Stimulated activated CD8-positive, alpha-beta memory T cell treated with anti-CD3 and anti-CD28 coated beads, Interleukin-7, amount 100 ng/mL, for 24 hours (primary cell): Measurements from ENCODE around the gene ADCY5.
A peak's percentile ranks its signal among the peaks of the same experiment; 100 is the strongest.

ENCODE experiments used
- DNase-seq: peaks from one replicate; pipeline ENCODE4 v3.0.0-alpha.2; 2020; ENCODE audit warnings: low read depth

ADCY5 gene

DNA sequence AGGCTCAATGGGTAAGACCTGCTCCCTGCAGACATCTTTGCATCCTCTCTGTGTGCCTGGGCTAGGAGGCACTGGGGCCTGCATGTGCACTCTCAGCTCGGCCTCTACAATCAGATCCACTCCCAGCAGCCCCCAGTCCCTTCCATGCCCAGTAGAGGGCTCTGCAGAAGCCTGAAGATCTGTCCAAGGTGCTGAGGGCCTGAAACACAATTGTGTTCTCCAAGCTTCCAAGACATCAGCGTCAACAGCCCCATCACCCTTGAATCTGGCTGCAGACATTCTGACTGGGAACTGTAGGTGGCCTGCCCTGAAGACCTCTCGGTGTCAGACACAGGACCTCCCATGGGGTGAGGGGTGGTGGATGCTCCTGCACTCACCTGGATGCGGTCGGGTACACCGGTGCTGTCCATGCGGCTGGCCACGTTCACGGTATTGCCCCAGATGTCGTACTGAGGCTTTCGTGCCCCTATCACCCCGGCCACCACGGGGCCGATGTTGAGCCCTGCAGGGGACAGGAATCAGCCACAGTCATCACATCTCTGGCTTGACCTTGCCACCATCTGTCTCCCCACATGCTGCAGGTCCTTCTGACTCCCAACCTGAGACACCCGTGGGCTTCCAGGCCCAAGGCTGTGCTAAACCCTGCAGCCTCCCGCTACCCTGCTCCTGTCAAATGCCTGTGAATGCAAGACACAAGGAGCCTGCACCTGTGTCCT is 162.4 kb downstream of the ADCY5 start:
- DNase-seq, result peak; percentile 3

DNA sequence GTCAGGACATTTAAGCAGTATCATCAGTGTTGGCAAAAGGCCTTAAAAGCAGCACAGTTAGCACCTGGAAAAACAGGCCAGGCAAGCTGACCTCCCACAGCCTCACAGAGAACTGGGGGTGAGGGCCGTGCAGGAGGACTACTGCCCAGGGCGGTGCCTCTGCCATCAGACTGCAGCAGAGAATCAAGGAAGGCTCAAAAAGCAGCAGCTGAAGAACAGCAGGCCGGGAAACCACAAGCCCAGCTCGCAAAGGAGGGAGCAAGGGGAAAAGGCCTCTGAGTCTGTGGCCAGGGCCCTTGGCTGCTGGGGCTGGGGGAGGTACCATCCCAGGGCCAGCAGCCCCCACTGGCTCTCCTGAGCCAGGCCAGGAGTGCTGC is 163.0 kb downstream of the ADCY5 start:
- DNase-seq, result no peak

DNA sequence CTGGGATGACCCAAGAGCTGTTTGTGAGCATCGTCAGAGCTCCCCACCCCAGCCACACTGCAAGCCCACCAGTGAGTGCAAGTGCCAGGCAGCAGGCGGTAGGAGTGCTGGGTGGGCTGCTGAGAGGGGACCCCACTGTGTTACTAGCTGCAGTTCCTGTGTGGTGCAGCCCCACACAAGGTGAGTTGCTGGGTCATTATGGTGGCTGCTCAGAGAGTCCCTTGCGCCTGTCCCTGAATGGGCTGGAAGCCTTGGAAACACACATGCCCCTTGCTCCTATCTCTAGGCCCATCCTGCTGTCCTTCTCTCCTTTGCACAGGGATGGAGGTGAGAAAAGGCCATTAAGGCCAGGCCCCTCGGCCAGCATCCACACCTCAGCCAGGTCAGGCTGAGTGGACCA is 163.4 kb downstream of the ADCY5 start:
- DNase-seq, result no peak

DNA sequence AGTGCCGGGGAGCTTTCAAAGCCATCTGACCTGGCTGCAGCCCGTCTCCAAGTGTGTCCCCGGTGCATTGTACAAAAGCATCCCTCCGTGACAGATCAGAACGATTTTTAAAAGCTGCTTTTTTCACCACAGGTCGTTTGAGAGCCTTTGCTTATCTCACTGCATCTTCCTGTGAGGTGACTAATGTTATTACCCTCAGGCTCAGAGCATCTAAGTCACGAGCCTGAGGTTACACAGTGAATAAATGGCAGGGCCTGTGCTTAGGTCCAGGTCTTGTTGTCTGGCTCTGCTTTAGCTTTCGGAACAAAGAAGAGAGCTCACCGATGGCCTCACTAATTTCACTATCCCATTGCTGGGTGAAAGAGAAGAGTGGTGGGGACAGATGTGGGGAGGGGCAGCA is 163.8 kb downstream of the ADCY5 start:
- DNase-seq, result no peak

DNA sequence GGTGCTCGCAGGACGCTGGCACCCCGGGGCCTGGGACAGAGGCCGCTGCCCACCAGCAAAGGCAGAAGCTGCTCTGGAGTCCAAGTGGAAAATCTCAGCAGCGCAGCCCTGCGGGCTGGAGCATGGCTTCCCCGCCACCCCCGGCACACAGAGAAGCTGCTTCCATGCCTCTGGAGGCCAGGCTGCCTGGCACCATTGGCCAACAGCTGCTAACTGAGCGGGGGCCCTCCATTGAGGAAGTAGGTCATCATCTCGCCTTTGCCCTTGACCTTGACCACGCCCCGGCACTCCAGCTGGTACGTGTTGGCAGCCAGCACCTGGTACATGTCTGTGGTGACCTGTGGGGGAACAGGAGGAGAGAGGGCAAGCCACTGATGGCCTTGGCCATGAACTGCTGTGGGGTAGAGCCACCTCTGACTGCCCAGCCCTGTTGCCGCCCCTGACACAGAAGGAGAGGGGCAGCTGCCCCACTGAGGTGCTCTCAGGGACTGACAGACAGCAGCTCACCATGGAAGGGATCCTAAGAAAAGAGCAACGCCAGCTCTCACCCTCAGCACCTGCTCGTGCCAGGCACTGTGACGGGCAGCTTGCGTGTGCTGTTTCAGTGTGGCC is 164.4 kb downstream of the ADCY5 start:
- no peak for DNase-seq

DNA sequence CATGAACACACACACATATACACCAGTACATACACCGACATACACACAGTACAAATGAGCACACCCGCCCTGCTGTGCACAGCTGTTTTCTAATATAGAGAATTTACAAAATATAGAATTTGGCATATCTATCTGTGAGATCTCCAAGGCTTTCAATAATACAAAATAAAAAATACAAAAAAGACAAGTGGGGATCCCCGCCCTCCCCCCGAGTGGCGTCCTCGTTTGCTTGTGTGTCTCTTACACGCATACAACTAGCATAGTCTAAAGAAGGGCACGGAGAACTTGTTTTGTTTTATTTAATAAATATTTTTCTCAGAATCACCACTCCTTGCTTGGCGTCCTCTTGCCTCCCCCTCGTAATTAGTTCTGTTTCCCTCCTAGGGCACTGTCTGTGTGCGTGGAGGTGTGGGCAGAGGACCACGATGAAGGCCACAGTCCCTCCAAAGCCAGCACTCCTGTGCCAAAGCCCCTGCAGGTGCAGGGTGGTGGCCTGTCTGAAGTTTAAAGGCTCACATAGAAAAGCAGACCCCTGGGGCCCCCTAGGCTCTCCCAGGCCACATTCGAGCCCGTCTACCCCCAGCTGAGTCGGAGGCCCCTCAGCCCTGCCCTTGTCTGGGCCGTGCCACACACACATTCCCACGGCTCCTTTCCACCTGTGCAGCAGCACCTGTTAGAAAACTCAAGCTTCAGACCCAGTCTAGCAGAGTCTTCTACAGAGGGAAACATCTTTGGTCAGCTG is 165.1 kb downstream of the ADCY5 start:
- no peak for DNase-seq

DNA sequence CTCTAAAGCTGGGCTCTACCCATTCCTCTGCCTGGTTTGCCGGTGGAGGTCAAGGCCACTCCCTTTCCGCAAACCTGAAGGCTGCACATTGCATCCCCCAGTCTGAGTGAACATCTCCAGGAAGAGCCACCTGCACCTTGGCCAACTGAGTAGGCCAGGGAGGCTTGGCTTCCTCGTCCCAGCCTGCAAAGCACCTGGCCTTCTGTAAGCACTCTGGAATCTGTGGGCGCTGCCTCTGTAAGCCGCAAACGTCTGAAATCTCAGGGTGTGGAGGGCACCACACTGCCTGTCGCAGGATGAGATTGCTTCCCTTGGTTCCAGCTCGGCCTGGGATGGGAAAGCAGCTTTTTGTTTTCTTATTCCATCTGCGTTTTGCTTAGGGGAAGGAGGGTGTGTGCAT is 165.8 kb downstream of the ADCY5 start:
- no peak for DNase-seq

DNA sequence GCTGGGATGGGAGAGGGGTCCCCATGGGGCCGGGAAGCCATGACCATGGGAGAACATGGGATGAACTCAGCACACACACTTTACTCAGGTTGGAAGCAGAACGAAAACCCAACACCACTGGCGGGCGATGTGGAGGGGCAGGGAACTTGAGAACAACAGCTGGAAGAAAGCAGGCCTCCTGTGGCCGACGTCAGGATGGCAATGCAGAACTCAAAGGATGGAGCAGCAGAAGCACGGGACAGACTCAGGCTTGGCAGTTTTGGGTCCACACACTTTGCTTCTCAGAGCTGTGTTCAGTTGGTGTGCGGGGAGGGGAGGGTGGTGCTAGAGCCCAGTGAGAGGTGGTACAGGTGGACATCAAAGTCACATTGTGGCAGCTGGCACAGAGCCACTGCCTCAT is 166.4 kb downstream of the ADCY5 start:
- DNase-seq, result no peak

DNA sequence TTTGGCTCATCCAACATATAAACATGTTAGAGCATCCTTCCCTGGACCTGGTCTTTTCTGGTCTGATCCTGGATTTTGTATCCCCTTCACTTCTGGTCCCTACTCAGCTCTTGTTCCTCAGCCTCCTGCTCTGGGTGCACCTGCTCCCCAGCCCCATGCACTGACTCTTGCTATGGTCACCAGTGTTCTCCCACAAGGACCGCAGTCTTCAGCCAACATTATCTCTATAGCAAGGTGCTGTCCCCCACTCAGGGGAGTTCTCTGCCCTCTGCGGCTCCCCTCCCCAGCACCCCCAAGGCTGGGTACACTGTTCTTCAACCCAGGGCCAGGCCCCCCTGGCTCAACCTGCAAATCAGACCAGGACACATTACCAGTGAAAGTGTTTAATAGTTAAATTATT is 167.0 kb downstream of the ADCY5 start:
- DNase-seq, result no peak

DNA sequence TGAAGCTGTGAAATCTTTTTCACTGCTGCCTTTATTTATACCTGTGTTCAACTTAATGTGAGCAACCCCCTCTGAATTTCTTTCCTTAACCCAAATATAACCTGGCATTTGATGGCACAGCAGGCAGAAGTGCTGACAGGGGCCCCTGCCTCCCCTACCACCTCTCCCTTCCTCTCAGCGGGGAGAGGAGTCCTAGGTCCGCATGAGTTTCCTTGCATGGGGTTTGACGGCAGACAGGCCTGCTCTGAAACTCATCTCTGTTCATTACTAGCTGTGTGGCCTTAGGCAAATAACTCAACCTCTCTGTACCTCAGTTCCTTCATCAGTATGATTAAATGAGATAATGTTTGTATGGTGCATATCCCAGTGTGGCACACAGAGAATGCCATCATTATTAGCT is 167.5 kb downstream of the ADCY5 start:
- no peak for DNase-seq

DNA sequence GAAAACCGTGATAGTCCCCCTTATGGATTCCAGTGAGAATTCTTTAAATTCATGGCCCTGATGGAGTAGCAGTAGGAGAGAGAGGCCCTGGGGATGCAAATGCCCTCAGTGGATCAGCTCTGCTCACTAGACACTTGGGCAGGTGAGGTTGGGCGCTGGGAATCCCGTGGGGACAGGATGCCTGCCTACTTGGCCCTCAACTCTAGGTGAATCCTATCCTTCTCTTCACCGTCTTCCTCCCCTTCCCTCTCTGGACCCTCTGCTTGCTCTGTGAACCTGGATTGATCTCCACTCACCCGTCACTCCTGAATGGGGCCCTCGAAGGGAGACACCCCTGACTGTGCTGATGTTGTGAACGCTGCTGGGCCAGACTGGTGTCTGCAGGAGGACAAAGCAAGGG is 169.8 kb downstream of the ADCY5 start:
- no peak for DNase-seq

DNA sequence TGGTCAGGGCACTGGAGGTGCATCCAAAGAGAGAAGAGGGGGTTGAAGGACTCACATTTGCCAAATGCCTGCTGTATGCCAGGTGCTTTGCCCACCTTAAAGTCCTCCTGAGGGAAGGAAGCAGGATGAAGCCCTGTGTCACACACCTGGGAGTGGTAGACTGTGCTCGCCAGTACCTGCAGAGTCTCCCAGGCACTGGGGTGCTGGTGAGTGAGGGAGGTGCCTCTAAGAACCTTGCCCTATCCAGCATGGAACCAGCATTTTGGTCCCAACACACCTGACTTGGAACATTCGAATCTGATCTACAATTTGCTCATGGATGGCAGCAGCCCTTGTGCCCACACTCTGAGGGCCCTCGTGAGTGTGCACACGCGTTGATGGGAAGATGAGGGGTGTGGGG is 170.4 kb downstream of the ADCY5 start:
- no peak for DNase-seq

DNA sequence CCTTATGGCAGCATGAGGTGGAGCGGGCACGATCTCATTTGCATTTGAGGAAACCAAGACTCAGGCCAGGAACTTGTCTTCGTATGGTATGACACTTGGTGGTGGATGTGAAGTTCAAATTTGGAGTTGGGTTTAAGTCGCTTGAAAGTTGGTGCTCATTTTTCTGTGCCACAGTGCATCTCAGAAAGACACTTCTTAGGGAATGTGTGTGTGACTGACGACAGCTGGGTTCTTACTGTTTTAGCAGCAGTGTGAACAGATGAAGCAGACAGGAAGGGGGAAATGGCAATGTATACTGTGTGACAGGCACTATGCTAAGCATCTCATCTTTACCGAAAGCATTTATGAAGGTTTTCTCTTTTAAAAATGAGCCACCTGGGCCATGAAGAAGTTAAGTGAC is 171.8 kb downstream of the ADCY5 start:
- DNase-seq, result no peak

DNA sequence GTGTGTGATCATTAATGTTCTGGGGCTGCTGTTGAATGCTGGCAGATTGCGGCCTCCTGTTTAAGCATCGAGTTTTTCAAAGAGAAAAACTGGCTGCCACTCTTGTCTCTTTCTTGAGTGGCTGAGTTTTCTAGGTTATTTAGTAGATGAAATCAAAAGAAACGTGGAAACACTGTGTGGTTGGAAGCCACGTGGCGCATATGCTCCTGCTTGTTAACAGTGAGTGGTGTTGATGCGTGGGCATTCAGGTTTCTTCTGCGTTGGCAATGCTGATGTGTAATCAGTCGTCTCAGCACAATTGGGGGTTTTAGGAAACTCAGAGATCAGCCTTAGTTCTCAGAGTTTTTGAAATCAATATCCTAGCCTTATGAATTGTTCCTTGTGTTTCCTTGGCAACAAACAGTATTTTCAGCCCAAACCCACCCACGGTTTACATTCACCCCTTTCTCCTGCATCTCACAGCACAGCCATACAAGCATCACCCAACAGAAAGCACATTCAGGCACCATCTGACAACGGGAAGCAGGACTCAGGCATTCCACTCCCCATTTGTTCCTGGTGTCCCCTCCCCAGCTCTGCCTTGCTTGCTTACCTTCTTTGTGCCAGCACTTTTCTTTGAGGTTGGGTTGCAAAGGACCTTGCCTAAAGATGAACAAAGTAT is 172.4 kb downstream of the ADCY5 start:
- DNase-seq, result no peak

DNA sequence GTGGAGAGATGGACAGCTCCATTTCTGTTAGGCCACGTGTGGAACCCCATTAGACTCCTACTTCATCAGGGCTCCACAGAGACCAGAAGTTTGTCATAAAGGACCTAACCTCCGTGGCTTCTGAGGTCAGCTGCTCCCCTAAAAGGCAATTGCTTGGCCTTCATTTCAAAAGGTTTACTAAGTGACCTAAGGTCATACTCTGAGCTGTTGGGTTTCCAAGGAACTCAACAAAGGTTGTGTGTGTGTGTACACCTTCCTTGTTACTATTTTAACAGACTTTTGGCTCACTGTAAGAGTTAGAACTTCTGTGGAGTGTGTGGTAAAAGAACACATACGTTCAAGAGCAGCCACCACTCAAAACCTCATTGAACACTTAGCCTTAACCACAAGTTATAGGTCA is 173.2 kb downstream of the ADCY5 start:
- DNase-seq, result no peak

DNA sequence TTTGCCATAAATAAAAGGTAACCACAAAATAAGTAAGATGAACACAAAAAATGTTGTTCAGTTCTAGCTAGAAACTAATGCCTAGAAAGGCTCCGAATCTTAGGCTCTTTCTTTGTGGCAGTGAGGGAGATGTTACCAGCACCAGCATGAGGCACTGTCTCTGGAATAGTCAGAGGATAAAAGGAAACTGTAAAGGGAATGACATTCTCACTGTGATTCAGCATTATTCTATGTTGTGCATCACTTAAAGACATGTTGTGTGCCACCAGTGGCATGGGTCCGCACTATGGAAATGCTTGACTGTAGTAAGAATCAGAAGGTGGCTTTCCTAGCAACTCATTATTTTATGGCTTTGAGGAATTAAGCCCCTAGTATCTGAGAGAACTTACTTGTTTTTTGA is 176.3 kb downstream of the ADCY5 start:
- DNase-seq, result no peak

DNA sequence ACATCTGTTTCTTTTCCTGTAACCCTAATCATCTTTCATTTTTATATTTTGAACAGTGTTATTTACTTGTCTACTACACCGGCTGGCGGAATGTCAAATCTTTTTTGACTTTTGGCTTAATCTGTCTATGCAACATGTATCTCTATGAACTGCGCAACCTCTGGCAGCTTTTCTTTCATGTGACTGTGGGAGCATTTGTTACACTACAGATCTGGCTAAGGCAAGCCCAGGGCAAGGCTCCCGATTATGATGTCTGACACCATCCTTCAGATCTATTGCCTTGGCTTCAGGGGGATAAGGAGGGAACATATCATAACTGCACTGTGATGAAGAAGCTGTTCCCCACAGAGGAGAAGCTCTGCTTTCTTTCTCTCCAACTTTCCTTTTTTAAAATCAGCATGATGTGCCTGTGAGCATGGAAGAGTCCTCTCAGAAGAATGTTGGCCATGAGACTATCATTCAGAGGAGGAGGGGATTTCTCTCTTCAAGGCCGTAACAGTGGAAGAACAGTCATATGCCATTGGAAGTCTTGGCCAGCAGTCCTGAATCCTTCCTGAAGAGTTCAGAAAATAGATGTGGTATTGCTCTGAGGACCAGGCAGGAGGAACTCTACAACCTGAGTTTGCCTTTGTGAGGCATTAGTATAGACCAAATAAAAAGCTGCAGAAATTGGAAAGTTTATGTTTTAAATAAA is 177.3 kb downstream of the ADCY5 start:
- DNase-seq, result no peak

DNA sequence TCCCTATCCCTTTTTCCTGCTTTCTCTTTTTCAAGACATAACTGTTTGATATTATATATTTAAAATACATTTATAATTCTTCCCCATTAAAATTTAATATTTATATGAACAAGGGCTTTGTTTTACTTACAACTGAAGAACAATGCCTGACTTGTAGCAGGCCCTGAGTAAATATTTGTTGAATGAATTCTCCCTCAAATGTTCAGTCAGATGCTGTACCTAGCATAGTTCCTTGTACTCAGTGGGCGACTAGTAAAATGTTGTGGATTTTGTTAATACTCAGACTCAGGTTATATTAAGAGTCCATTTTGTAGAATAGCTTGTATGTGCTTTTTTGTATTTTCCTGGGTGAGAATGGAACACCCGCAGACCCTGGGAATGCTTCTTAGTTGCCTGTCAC is 178.1 kb downstream of the ADCY5 start:
- DNase-seq, result no peak

DNA sequence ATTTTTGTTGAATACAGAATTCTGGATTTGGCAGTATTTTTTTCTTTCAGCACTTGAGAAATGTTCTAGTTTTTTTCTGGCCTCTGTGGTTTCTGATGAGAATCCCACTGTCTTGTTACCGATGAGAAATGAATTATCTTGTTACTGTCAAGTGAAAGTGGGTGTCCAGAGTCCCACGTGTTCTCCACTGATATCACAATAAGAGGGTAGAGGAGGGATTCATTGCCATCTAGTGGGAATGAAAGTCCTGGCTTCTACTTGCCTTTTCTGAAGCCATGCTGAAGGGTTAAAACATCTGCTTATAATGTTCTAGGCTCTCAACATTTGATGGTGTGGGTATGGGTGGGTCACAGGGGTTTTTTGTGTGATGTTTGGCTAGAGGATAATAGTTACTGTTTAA is 181.1 kb downstream of the ADCY5 start:
- no peak for DNase-seq

DNA sequence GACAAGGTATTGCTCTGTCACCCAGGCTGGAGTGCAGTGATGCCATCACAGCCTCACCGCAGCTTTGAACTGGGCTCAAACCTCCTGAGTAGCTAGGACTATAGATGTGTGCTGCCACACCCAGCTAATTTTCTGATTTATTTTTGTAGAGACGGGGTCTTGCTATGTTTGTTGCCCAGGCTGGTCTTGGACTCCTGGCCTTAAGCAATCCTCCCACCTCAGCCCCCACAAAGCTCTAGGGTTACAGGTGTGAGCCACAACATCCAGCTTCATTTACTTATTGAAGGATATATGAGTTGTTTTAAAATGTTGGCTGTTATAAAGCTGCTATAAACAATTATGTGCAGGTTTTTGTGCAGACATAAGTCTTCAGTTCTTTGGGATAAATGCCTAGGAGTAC is 184.9 kb downstream of the ADCY5 start:
- no peak for DNase-seq

DNA sequence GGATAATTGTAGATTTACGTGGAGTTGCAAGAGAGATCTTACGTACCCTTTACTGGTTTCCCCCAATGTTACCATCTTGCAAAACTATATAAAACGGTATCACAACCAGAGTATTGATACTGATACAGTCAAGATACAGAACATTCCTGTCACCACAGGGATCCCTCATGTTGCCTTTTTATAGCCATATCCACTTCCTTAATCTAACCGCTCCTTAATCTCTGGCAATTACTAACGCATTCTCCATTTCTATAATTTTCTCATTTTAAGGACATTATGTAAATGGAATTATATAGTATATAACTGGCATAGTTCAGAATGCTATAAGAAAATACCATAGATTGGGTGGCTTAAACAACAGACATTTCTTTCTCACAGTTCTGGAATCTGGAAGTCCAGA is 186.0 kb downstream of the ADCY5 start:
- no peak for DNase-seq

DNA sequence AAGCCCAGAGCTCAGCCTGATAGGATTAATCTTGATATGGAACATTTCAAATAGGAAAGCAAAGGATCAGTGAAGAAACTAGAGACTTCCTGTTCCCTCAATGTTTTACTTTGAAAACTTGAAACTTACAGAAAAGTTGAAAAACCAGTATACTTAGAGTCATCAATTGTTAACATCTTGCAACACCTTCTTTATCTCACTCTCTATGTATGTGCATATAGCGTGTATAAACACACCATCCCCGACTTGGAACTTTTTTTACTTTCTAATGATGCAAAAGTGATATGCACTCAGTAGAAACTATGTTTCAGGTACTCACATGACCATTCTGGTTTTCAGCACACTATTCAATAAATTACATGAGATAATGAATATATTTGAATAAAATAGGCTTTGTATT is 186.7 kb downstream of the ADCY5 start:
- DNase-seq, result no peak
